Breast epithelium (tissue), 3 donors: ENCODE data around the gene CADM2.

ENCODE experiments used
- POLR2A ChIP-seq: fragments of 450-650 bp; IDR thresholded peaks from one replicate; pipeline ENCODE4 v1.6.1; 2016; ENCODE audit warnings: antibody characterized with exemption, mild to moderate bottlenecking, moderate library complexity
- POLR2AphosphoS5 ChIP-seq, 3 donors: sonication (generic); formaldehyde crosslinking; IDR thresholded peaks; one replicate each; pipeline ENCODE4 v1.6.1; 2017; ENCODE audit warnings: antibody characterized with exemption in 3 of 3
- TF ChIP-seq, protein P1 (sequence below), 3 donors: fragments of 450-650 bp; IDR thresholded peaks; one replicate each; pipeline ENCODE4 v1.5.1; 2016 to 2017; ENCODE audit warnings: antibody characterized with exemption in 3 of 3, mild to moderate bottlenecking in 3 of 3, moderate library complexity in 3 of 3

DNA sequence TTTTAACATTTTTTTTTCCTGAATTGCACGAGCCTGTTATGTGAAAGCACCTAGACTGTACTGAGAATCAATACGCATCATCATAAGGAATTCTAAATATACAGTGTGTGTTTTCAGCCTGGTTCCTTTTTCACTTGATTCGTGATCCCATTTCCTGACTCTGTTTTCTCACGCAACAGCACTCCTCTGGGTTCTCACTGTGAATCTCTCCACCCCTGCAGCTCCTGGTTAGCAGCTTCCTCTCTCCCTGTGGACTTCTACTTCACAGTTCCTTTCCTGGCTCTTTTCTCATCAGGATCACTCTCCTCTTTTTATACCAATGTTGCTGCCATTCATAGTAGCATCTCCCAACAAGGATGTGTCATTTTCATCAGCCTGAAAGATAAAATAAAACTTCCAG lies 297.2 kb downstream of the CADM2 start:
- TF ChIP-seq POLR2AphosphoS5 (IDR thresholded peaks at IDR 0.05) = no peak
- no peak for TF ChIP-seq POLR2A
- TF ChIP-seq, protein P1, sequence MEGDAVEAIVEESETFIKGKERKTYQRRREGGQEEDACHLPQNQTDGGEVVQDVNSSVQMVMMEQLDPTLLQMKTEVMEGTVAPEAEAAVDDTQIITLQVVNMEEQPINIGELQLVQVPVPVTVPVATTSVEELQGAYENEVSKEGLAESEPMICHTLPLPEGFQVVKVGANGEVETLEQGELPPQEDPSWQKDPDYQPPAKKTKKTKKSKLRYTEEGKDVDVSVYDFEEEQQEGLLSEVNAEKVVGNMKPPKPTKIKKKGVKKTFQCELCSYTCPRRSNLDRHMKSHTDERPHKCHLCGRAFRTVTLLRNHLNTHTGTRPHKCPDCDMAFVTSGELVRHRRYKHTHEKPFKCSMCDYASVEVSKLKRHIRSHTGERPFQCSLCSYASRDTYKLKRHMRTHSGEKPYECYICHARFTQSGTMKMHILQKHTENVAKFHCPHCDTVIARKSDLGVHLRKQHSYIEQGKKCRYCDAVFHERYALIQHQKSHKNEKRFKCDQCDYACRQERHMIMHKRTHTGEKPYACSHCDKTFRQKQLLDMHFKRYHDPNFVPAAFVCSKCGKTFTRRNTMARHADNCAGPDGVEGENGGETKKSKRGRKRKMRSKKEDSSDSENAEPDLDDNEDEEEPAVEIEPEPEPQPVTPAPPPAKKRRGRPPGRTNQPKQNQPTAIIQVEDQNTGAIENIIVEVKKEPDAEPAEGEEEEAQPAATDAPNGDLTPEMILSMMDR (IDR thresholded peaks at IDR 0.05) = no peak
